Measurements from ENCODE around the gene SHKBP1.

- TF ChIP-seq ZBTB12 (CRISPR knock-in tag; IDR thresholded peaks at IDR 0.05) (no peak), RBFOX2 (IDR thresholded peaks at IDR 0.05; ENCODE audit: low read depth, low read length) (no peak), ZNF311 (CRISPR knock-in tag; IDR thresholded peaks at IDR 0.05) (no peak), PYGO2 (tag; IDR thresholded peaks at IDR 0.05) (no peak), NFE2L1 (tag; IDR thresholded peaks at IDR 0.05; ENCODE audit: borderline replicate concordance, low read depth) (no peak)
These were observed 64.1 kb downstream of the SHKBP1 start for GRCh38 chr19:40640744-40641143.

All from K562 (cell line).